HG03442 (cell line): ENCODE results near the gene GMEB2.
"Not testable (repeated sequence)": the region's sequence is repeated elsewhere in the genome, so short reads cannot be mapped to it uniquely, and the experiment has no call there.

ENCODE experiments used
- ATAC-seq: cut with Tn5 transposase; IDR thresholded peaks from one replicate; pipeline ENCODE4 v1.9.1; 2021; ENCODE audit warnings: mild to moderate bottlenecking, moderate library complexity; ENCODE audit not compliant: unreplicated experiment

The GMEB2 gene

DNA sequence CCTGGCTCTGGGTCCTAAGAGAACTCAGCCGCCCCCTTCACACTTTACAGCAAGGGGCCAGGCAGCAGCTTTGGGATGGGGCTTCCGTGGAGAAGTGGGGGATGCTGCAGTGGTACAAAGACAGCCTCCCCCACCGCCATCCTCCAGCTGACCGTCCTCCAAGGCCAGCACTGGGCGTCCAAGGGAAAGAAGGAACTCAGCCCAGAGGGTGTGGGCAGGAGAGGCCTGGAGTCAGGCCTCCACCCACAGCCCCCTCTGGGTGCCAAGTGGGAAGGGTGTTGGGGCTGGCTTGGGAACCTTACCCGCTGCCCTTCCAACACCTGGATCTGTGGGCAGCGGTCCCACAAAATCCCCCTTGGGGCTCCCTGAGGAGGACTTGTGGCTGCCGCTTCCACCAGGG, 13.2 kb upstream of the GMEB2 start:
- no peak for ATAC-seq

DNA sequence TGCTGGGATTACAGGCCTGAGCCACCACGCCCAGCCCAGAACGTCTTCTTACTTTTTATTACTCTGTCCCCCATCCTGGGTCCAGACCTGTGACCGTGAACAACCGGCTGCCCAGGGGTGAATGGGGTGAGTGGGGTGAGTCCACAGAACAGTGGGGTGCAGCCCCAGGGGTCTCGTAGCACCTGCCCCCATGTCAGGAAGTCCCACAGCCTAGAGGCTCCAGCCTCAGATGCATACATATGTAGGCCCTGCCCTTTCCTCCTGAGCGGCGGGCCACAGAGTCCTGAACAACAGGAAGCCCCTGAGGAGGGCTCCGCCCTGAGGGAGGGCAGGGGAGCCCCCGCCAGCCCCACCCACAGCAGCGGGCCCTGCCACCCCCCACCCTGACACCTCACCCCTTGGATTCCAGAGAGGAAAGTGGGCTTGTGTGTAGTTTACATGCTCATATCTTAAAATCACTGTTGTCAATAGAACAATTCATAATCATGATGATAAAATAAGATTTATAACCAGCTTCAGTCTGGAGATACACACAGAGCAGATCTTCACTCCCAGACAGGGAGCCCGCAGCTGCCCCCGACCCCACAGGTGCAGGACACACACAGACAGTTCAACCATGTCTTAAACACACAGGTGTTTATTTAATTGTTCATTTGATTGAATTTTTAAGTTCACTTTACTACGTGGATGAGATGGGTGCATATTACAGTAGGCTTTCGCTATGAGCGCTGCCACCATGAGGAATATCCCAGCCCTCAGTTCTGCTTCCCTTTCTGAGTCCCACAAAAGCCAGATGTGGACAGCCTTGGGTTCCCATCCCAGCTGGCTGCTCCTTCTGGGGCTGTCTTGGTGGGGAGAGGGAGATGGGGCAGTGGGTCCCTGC, 12.4 kb upstream of the GMEB2 start:
- ATAC-seq = no peak

DNA sequence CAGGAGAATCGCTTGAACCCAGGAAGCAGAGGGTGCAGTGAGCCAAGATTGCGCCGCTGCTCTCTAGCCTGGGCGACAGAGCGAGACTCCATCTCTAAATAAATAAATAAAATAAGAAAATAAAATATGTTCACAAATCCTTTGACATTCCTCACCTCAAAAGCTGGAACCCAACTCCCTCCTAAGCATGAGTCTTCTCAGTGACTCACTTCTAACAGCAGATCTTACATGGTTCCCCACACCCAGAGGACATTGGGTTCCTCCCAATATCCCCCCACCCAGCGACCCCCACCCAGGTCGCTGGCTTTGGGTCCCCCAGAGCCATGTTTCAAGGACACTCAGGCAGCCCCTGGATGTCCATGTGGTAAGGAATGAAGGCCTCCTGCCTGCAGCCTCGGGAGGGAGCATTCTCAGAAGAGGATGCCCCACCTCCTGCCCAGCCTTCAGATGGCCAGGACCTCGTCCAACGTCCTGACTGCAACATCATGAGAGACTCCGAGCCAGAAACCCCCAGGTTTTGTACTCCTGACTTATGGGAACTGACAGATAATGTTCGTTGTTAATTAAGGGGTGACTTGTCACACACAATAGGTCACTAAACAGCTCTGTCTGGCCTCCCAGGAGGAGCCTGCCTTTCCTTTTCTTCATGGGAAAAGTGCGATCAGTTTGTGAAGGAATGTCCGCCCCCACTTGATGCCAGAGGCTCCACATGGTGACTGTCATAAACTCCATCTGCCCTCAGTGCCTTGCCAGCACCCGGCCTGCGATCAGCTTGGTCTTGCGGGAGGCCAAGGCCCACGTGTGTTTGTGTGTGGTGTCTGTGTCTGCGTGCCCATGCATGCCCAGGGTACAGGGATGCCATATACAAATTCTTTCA, 10.1 kb upstream of the GMEB2 start:
- no peak for ATAC-seq

DNA sequence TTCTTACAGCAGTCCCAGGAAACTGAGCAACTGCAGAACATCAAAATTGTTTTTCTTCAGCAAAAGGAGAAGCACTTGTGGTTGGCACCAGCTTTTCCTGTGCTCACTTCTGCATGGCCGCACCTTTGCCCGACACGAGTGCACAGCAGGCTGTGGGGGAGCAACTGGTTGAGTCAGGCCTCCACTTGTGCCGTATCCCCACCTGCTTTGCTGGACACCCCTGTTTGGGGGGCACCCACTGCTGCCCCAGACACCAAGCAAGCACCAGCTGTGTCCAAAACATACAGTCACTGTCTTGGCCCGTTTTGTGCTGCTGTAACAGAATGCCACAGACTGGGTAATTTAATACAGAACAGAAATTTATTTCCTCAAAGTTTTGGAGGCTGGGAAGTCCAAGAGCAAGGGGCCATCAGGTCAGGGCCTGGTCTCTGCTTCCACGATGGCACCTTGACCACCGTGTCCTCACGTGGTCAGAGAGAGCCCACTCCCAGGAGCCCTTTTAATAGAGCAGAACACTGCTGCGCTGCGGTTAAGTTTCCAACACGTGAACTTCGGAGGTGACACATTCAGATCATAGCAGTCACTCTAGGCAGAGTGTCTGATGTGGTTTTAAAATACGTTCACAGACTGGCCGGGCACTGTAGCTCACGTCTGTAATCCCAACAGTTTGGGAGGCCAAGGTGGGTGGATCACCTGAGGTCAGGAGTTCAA, 8.7 kb upstream of the GMEB2 start:
- ATAC-seq = no peak

DNA sequence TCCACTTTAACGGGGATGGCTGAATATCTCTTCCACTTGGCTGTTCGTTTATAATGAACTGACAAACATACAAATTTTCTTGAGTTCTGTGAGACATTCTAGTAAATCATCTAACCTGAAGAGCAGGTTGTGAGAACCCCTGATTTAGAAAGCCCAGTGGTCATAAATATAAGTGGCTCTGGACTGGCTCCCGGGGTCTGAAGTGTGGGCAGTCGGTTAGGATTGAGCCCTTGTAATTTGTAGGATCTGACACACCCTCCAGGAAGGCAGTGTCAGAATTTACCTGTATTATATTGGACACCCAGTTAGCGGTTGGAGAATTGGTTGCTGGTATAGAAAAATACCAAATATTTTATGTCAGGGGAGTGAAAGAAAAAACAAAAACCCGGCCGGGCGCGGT, 6.8 kb upstream of the GMEB2 start:
- no peak for ATAC-seq

DNA sequence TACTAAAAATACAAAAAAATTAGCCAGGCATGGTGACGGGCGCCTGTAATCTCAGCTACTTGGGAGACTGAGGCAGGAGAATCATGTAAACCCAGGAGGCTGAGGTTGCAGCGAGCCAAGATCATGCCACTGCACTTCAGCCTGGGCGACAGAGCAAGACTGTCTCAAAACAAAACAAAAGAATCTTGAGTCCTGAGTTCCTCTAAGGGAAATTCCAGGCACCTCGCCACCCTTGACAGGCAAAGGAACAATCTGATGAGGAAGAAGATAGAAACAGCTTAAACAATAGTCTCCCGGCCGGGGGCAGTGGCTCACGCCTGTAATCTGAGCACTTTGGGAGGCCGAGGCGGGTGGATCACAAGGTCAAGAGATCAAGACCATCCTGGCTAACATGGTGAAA, 4.5 kb upstream of the GMEB2 start:
- not testable (repeated sequence) for ATAC-seq

DNA sequence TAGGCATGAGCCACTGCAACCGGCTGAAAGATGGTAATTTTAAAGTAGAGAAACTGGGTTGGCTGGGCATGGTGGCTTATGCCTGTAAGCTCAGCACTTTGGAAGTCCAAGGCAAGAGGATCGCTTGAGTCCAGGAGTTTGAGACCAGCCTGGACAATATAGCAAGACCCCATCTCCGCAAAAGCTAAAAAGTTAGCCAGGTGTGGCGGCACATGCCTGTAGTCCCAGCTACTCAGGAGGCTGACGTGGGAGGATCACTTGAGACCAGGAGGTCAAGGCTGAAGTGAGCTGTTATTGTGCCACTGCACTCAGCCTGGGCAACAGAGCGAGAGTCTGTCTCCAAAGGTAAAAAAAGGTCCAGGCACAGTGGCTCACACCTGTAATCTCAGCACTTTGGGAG, 4.1 kb upstream of the GMEB2 start:
- not testable (repeated sequence) for ATAC-seq

DNA sequence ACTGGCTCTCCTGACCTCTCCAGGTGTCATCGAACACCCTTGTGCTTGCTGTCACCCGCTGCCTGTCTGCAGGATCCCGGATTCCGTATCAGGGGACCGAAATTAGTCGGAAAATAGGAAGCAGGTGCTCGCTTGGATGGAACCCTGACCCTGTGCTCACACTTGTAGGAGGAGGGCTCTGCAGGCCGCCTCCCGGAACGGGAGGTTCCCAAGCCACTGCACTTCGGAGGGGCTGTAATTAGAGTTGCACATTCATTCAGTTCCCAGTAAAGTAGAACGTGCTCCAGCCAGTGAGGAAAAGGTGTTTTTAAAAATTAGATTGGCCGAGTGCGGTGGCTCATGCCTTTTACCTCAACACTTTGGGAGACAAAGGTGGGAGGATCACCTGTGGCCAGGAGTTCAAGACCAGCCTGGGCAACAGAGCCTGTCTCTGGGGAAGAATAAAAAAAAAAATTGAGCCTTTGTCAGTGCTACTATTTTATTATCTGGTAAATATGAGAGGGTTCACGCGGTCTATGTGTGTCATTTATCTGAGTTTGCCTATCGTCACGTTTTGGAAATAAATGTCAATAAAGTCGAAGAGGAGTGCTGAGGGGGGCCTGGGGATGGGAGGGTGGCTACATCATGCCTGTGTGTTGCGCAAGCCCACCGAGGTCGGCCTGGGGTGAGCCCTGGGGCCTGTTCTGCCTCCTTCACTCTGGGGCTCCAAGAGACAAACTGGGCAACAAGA, 1.5 kb upstream of the GMEB2 start:
- no peak for ATAC-seq

DNA sequence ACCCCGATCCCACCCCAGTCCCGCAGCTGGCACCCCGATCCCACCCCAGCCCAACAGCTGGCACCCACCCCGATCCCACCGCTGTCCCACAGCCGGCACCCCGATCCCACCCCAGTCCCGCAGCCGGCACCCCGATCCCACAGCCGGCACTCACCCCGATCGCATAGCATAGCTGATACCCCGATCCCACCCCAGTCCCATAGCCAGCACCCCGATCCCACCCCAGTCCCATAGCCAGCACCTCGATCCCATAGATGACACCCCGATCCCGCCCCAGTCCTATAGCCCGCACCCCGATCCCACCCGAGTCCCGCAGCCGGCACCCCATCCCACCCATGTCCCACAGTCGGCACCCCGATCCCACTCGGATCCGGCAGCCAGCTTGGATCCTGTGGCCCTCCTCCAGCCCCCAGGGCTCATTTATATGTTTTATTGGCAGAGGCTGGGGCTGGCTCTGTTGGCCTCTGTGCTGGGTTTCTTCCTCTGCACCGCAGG, 897 bp upstream of the GMEB2 start:
- ATAC-seq = no peak

DNA sequence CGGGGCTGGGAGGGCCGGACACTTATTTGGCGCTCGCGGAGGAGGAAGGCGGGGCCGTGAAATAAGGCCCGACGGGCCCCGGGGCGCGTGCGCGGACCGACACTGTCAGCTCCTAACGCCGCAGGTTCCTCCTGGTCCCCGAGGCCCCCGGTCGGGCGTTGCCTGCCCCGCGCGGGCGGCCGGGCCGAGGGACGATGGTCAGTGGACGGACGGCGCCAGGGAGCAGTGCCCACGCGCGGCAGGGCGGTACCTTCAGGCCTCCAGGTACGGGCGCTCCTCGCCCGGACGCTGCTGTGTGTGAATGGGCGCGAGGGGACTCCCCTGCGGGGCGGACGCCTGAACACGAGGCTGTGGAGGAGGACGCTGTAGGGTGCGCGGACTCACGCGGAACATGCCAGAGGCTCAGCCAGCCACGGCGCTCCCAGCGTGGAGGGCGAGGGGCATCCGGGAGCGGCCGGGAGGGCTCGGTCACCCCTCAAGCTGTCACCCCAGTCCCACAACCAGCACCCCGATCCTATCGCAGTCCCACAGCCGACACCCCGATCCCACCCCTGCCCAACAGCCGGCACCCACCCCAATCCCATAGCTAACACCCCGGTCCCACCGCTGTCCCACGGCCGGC, 339 bp upstream of the GMEB2 start:
- peak; percentile 76 for ATAC-seq

DNA sequence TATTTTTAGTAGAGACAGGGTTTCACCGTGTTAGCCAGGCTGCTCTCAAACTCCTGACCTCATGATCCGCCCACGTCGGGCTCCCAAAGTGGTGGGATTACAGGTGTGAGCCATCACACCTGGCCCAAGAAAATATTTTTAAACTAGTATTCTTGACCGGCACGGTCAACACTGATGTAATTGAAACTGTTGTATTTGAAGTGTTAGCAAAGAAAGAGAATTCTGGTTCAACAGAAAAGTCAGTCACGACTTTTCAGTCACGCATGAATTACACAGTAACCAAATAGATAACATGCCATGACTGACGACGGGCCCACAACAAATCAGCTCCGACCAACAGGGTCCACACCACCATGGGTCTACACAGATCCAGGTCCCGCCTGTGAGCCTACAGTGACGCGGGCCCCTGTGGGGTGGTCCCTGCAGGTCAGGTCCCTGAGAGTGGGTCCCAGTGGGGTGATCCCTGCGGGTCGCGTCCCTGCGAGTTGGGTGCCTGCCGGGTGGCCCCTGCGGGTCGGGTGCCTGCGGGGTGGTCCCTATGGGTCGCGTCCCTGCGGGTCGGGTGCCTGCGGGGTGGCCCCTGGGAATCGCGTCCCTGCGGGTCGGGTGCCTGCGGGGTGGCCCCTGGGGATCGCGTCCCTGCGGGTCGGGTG, 1.0 kb downstream of the GMEB2 start:
- no peak for ATAC-seq

DNA sequence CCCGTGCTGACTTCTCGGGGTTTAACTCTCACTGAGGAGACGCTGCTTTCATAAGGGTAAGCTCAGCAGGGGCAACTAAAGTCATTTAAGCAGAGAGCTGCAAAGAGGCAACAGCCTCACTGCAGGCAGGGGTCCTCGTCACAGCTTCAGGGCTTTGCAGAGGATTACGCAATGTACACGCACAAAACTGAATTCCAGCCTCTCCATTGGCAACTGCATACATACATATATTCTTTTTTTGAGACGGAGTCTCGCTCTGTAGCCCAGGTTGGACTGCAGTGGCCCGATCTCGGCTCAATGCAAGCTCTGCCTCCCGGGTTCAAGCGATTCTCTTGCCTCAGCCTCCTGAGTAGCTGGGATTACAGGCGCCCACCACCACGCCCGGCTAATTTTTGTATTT, 2.4 kb downstream of the GMEB2 start:
- ATAC-seq = no peak

DNA sequence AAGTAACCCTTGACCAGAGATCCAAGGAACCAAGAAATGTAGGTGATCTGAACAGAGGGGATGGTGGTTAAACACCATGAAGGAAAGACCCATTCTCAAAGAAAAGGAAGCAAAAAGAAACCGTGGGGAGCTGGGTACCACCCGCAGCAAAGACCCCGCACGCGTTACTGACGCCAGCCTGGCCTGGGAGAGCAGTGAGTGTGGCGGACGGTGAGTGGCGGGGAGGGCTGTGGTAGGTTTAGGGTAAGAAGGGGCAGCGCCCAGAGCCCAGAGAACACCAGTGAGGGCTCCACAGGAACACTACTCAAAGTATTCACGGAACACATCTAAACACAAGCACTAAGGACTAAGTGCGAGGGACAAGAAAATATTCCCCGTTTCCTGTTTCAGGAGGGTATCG, 4.2 kb downstream of the GMEB2 start:
- no peak for ATAC-seq

DNA sequence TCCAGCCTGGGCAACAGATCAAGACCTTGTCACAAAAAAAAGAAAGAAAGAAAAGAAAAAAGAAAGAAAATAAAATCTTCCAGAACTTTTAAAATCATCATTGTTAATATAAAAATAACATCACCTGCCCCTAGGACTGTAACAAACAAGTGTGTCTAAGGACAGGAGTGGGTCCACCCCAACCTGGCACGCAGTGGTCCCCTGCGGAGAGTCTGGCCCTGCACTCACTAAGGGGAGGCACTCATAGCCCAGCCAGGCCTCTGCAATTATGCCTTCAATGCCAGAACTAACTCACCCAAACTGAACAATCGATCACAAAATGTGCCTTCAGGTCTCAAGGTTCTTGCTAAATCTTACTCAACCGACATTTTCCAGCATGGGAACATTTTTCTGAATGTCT, 4.8 kb downstream of the GMEB2 start:
- ATAC-seq = no peak

DNA sequence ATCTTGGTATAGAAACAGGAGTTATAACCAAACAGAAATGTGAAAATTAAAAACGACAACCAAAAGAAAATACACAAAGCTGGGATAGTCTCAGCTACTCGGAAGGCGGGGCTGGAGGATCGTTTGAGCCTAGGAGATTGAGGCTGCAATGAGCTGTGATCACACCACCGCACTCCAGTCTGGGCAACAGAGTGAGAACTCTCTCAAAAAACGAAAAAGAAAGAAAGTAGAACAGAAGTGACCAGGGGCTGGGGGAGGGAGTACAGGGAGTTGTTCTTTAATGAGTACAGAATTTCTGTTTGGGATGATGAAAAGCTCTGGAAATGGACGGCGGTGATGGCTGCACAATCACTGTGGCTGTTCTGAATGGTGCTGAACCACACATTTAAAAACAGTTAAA, 5.9 kb downstream of the GMEB2 start:
- no peak for ATAC-seq

DNA sequence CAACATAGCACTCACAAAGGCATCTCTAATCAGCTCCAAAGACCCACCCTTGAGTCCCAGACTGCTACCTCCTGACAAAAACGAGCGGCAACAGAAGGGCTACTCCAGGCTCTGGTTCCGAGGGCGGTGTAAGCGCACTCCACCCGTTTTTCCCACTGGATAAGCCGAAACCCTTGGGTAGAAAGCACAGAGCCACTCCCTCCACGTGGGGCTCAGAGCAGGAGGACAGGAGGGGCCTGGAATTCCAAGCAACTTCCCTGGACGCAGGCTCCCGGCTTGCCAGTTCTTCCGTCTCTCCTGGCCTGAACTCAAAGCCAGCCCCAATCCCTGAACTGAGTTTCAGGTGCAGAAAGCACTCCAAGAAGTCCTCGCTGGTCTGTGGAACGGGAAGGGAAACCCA, 7.4 kb downstream of the GMEB2 start:
- ATAC-seq = no peak

DNA sequence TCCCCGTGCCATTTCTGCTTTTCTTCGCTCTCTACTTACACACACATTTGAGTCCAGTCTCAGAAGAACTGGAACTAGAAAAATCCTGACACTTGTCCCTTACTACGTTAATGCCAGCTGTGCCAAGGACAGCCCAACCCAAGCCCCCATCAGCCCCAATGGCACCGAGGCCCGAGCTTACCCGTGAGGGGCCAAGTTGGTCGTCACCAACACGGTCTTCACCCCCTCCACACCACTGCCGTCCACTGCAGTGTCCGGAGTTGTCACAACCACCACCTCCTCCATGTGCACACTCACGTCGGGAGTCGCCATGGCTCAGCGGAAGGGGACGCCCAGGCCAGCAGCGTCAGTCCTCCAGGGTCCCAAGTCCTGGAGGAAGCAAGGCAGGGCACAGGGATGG, 7.8 kb downstream of the GMEB2 start:
- no peak for ATAC-seq

DNA sequence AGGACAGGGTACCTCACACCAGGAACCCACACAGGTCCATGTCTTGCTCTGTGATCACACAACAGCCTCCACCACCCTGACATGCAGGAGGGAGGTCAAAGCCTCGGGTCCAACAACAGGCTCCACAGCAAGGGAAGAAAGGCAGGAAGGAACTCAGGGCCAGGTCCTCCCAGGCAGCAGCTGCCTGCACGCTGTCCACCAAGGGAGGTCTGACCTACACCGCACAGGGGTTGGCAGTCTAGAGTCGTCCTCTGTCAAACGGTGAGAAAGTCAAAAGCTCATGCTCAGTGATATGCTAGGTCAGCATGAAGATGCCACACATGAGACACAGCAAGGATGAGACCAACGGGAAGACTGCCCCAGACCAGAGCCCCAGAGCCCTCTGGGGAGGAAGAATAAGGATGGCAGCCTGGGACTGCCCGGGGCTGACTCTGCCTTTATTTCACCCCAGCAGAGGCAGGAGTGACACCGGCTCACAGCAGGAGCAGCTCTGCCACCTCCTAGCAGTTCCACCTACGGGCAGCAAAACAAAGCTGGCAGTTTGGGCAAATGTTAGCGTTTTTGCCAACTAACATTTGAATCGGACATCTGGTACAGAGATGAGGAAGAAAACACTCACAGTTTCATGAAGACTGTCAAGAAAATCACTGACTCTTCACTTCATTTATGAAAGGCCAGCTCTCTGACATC, 8.5 kb downstream of the GMEB2 start:
- ATAC-seq = no peak

DNA sequence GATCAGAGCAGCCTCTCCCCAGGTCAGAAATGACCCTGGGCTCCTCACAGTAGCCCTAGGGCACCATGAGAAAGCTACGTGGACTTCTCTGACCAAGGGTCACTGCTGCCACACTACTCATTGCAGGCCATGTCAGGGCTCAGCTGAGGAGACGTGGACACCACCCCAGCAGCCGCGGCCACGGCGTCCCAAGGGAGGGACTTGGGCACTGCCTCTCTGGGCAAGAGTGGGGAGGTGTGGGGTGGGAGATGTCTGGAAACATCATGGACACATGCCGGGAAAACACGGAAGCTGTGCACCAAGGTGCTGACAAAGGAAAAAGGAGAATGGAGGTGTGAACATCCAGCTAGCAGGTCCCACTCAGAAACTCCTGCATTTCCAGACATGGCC, 9.0 kb downstream of the GMEB2 start:
- no peak for ATAC-seq
